ENCODE measurements around the gene SEL1L3. TPM values are rescaled to one million over a fixed set of nuclear protein-coding genes. Genes with fewer than 3 reads are reported as not detected.

The SEL1L3 gene
- total RNA-seq, 4 donors from 2014 or later = 0.73 to 4.1 (median 2.2) TPM

DNA sequence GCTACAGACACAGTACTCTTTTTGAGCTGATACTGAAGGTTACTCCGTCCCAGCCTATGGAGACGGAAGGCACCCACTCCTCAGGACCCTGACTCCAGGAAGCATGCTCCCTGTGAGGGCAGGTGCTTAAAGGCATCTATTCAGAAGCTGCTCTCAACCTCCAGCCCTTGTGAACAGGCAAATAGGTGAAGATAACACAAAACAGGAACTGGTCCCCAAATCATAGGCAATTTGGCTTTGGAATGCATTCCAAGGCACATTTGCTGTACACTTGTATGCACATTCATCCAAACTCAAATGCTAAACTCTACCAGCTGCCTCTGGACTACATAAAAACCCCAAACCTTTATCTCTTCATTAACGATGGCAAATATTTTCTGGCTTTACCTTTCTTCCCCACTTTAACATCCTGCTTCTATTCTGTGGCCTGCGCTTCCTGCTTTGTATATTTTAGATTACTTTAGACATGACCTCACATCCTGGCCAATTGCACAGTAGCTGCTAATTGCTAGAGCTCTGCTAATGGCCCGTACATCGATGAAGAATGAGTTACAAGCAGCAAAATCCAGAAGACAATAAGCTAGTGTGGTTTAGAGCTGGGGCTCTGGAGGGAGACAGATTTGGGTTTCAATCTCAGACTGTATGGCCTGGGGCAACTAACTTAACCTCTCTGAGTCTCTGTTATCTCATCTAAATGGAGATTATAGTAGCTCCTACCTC is 3.2 kb downstream of the SEL1L3 start:
- TF ChIP-seq, protein P1, sequence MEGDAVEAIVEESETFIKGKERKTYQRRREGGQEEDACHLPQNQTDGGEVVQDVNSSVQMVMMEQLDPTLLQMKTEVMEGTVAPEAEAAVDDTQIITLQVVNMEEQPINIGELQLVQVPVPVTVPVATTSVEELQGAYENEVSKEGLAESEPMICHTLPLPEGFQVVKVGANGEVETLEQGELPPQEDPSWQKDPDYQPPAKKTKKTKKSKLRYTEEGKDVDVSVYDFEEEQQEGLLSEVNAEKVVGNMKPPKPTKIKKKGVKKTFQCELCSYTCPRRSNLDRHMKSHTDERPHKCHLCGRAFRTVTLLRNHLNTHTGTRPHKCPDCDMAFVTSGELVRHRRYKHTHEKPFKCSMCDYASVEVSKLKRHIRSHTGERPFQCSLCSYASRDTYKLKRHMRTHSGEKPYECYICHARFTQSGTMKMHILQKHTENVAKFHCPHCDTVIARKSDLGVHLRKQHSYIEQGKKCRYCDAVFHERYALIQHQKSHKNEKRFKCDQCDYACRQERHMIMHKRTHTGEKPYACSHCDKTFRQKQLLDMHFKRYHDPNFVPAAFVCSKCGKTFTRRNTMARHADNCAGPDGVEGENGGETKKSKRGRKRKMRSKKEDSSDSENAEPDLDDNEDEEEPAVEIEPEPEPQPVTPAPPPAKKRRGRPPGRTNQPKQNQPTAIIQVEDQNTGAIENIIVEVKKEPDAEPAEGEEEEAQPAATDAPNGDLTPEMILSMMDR (IDR thresholded peaks at IDR 0.05 in 4 of 5, conservative IDR thresholded peaks at IDR 0.05 in 1 of 5) = no peak
- in situ Hi-C loops (cut with MboI; ENCODE audit: low sequenced_read_pairs in 4 of 4) (no loop called here), intact Hi-C loops (cut with DNase I; ENCODE audit: low total_unique reads) (no loop called here)
- DNase-seq = no peak
- H3K9me3 ChIP-seq = no peaks in the 10 kb centered on the region
- H3K4me1 ChIP-seq = peaks cover 0 to 11% of the 10 kb centered on the region in 2 donors
- H3K27me3 ChIP-seq = peaks cover 0 to 13% (median 0%) of the 10 kb centered on the region in 3 donors
- H3K36me3 ChIP-seq = no peaks in the 10 kb centered on the region
- H3K4me3 ChIP-seq = no peak overlapping the region
- ATAC-seq = no peak
- peak overlapping the region in 3 of 4 donors; percentile 44 to 52 (median 48) for H3K27ac ChIP-seq

DNA sequence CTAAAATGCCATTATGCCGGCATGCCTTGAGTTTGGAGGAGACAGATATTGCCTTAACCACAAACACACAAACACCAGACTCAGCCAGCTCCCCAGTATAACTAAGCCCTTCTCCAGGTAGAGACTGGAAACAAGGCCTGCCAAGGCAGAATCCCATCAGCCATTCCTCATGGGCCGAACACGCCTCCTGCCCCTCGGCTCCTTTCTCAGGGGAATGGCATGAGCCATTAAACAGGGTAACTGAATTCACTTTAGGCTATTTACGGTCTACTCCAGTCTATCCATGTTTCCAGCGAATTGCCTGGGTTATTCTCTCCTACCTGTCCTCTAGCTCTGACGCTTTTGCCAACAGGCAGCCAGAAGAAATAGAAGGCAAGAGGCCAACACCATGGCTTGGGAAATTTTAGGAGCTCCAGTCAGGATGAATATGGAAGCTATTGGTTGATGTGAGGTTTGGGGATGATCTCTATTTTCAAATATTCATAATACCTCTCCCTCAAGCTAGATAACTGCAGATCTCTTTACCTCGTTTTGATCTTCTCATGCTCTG is 4.9 kb downstream of the SEL1L3 start:
- TF ChIP-seq, protein P1 (IDR thresholded peaks at IDR 0.05 in 4 of 5, conservative IDR thresholded peaks at IDR 0.05 in 1 of 5) = no peak
- TF ChIP-seq POLR2A (IDR thresholded peaks at IDR 0.05) = no peak
- H3K27ac ChIP-seq = no peak overlapping the region
- no peak overlapping the region for H3K4me3 ChIP-seq
- peaks cover 0 to 13% (median 0%) of the 10 kb centered on the region in 3 donors for H3K27me3 ChIP-seq
- intact Hi-C loops (cut with DNase I; ENCODE audit: low total_unique reads) = no loop called here
- in situ Hi-C loops (cut with MboI; ENCODE audit: low sequenced_read_pairs in 4 of 4) = no loop called here
- no peak for DNase-seq
- ATAC-seq = no peak
- no peaks in the 10 kb centered on the region for H3K36me3 ChIP-seq
- peaks cover 0 to 11% of the 10 kb centered on the region in 2 donors for H3K4me1 ChIP-seq
- H3K9me3 ChIP-seq = no peaks in the 10 kb centered on the region

DNA sequence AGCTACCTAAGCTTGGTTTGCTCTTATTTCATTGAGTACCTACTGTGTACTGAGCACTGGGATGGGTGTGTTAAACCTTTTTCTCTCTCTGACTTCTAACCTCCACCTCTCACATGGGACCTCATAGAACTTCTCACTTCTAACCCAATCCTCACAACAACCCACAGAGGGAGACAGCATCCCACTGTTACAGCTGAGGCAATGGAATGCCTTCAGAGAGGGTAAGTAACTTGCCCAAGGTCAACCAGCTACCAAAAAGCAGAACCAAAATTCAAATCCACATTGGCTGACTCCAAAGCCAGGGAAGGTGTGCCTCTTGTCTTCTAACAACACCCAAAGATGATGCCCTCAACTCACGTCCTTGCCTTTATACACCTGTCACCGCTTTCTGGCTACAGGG is 5.4 kb downstream of the SEL1L3 start:
- H3K4me3 ChIP-seq = no peak overlapping the region
- H3K27me3 ChIP-seq = peaks cover 0 to 13% (median 0%) of the 10 kb centered on the region in 3 donors
- intact Hi-C loops (cut with DNase I; ENCODE audit: low total_unique reads) = no loop called here
- TF ChIP-seq, protein P1 (IDR thresholded peaks at IDR 0.05 in 4 of 5, conservative IDR thresholded peaks at IDR 0.05 in 1 of 5) = no peak
- ATAC-seq (no peak), DNase-seq (no peak)
- no peaks in the 10 kb centered on the region for H3K36me3 ChIP-seq
- H3K4me1 ChIP-seq = peaks cover 0 to 11% of the 10 kb centered on the region in 2 donors
- no peaks in the 10 kb centered on the region for H3K9me3 ChIP-seq
- in situ Hi-C loops (cut with MboI; ENCODE audit: low sequenced_read_pairs in 4 of 4) = no loop called here
- H3K27ac ChIP-seq = no peak overlapping the region

DNA sequence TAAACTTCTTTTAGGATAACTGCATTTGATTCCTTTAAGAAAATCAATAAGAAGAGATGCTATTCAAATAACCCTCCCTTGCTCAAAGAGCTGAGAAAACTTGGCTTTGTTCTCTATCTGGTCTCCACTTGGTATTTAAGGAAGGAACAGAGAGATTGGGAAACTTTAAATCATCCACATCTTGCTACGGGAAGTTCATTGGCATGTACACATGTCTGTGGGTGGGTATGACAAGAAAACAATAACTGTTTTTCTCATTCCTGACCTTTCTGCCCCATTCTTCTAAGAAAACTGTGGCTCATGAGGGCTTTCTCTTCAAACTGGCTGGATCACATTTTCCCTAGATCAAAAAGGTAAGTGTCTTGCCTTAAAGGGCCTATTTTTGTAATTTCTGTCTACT is 6.0 kb downstream of the SEL1L3 start:
- intact Hi-C loops (cut with DNase I; ENCODE audit: low total_unique reads) (no loop called here), in situ Hi-C loops (cut with MboI; ENCODE audit: low sequenced_read_pairs in 4 of 4) (no loop called here)
- Histone ChIP-seq H3K27ac (peak overlapping the region in 1 of 4 donors; percentile 33), H3K4me3 (no peak overlapping the region), H3K4me1 (peaks cover 0 to 5% of the 10 kb centered on the region in 2 donors), H3K27me3 (peaks cover 0 to 9% (median 0%) of the 10 kb centered on the region in 3 donors), H3K36me3 (no peaks in the 10 kb centered on the region), H3K9me3 (no peaks in the 10 kb centered on the region)
- no peak for DNase-seq
- TF ChIP-seq, protein P1 (IDR thresholded peaks at IDR 0.05 in 4 of 5, conservative IDR thresholded peaks at IDR 0.05 in 1 of 5) = no peak
- ATAC-seq = no peak

All from gastrocnemius medialis (tissue), 4 donors.